NCI-H128 (cell line): ENCODE results near the gene SYDE2.

Experiments
- DNase-seq: peaks from one replicate; lab custom pipeline; 2025; ENCODE audit not compliant: unreplicated experiment; lab: John Stamatoyannopoulos, UW

SYDE2 gene

DNA sequence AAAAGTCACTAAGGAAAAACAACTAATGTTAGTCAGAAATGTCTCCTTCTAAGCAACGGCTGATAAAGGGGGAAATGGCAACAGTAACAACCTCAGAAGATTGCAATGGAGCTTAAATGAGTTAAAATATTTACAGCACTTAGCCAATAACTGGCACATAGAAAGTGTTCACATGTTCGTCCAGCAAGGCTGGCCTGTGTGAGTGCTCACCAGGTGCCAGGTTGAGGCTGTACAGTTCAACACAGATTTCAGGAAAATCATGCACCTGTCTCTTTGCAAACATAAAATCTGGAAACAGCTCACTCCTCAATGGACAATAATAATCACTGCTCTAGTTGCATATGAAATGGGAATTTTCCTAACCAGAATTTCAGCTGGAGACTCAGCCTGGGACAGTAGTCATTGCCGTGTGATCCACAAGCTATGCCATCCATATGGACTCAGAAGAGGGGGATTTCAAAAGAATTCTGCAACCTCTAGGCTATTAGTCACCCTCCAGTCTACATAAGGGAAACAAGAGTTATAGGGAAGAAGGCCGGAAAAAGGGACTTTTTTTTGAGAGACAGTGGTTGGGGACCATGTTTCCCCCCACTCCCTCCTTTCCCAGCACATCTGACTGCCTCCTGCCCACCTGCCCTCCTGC is 68.6 kb downstream of the SYDE2 start:
- no peak for DNase-seq

DNA sequence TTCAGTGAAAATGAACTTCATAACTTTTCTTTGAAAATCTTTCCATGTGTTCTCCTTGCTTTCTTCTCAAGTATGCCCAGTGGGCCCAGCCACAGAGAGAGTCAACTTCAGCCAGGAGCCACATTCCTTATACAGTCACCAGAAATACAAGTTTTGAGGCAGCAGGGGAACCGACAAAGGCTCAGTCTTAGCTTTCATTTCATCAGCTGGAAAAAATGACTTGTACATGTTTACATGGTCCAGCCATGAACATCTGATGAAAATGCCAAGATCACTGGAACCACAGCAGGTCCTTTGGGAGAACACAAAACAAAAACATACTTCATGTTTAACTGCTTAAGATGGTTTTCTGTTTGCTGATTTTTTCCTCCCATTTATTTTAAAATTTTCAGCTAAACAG is 72.5 kb downstream of the SYDE2 start:
- no peak for DNase-seq

DNA sequence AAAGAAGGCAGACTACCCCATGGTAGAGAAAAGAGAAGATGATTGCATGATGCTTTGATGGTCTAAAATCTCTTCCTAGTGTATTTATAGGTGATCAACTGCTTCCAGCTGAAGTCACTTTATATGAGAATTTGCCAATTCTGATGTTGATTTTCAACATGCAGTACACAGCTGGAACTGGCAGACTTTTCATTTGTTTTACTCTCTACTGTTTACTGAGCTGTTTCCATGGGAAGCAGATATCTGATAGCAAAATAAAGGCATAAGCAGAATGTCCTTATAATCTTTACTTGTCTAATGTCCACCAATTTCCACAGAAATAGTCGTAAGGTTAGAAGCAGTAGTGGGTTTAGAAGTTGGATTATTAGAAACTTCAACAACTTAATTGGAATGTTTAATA is 74.9 kb downstream of the SYDE2 start:
- DNase-seq = no peak

DNA sequence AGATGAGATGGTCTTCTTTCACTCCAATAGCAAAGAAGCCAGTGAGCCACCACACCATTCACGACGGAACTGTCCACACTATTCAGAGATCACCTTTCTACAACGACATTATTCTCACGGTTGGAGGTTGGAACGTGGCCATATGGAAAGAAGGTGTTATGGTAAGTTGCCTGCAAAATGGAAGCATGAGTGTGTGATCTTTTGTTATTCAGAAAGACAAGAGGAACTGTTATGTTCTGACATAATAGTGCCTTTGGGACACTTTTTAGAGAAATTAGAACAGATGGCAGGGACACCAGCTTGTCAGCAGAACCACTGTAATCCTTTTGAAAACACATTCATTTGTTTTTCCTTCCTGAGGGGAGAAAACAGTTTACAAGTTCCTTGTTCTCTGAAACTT is 76.7 kb downstream of the SYDE2 start:
- DNase-seq = peak; percentile 67

DNA sequence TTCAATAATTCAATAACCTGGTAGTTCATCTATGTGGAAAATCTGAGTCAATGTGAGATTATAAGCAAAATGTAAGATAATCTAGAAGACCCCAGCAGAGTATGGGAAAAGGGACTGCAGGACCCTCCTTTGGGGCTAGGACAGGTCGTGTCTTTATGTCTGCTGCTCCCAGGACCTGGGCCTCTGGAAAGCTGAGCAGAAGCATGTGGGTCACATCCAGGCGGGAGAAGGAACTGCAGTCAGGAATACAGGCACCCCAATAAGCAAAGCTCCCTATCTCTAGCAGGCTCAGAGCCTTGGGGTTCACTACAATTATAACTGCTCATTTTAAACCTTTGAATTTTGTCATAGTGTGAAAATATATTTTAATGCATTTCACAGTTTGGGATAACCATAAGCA is 78.6 kb downstream of the SYDE2 start:
- no peak for DNase-seq

DNA sequence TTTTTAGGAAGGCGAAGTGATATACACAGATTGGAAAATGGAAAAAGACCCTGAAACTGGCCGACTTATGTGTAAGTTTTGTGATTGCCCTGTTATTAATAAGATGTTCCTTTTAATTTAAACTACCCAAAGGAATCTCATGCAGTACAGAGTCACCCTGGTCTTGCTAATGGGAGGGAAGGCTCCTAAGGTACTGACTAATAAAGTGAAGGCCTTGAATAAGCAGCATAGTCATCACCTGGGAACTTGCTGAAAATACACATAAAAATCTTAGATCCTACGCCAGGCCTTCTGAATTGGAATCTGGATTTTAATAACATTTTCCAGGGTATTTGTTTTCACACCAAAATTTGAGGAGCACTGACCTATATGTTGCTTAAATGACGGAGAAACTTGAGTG is 79.1 kb downstream of the SYDE2 start:
- no peak for DNase-seq

DNA sequence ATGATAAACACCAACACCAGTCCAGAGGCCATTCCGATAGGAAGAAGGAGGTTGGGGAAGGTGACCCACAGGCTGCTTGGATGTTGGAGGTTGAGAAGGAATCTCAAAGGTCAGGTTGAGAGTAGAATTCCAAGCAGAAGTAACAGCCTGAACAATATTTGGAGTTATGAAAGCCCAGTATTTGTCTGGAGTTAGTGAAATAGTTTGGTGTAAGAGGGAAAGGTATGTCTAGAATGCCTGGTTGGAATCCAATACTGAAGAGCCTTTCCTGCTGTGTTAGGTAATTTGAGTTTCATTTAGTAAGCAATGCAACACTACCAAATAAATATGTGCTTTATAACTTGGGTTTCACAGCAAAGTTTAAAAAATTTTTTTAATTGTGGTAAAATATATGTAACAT is 82.1 kb downstream of the SYDE2 start:
- DNase-seq = no peak

DNA sequence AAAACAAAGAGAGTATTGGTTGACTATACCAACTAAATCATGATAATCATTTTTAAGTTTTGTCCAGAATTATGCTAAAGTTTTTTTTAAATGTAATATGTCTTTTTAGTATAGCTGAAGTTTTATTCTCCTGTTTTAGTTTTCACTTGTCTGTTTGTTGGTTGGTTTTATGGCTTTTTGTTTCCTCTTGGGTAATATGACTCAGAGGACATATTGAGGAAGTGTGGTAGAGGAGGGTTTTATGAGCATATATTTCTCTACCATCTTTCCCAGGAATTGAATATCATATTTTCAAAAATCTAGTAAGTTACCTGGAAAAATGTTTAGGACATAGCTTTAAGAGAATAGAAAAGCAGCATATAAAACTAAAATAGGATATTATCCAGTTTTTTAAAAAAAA is 84.0 kb downstream of the SYDE2 start:
- no peak for DNase-seq

DNA sequence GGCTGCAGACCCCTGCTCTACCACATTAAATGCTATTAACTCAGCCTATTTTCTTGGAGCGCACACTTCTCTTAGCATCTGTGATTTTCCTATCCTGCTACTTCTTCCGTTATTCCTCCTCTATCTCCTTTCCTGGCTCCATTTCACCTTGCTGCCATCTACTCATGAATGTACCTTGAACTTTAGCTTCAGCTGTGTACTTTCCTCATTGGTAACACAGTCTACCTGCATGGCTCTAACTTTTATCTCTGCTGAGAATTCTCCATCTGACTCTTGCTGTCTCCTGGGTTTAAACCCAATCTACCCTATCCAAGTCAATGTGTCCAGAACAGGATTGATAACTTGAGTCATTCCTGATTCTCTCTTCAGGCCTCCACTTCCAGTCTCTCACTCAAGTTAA is 84.9 kb downstream of the SYDE2 start:
- no peak for DNase-seq

DNA sequence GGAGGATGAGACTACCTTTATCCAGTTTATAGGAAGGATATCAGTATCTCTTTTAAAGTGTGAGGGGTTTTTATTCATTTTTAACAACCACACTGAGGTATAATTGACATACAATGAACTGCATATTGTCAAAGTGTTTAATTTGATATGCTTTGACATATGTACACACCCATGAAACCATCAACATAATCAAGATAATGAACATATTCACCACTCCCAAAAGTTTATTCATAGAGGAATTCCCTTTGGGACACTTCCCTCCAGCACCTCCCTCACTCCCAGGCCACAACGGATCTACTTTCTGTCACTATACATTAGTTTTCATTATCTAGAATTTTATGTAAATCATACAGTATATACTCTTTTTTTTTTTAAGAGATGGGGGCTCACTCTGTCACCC is 89.1 kb downstream of the SYDE2 start:
- no peak for DNase-seq

DNA sequence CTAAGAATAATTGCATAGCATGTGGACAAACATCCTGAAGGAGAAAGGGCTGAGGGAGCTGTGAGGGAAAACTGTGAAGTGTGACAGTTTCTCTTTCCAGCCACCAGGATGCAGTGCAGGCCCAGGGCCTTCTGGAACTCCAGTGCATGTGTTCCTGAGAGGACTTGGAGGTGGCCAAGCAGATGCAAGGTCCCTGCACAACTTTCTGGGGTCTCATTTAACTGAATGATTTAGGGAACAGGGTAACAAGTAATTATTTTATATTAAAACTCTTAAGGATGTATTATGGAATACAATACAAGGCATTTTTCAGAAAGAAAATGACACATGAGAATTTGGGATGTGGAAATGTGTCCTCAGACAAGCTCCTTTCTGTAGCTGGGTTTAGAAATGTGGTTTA is 91.3 kb downstream of the SYDE2 start:
- DNase-seq = peak; percentile 54
